GM12878 (cell line): ENCODE measurements around the gene AFMID. TPM values are rescaled to one million over a fixed set of nuclear protein-coding genes. Genes with fewer than 3 reads are reported as not detected.

Experiments
- ATAC-seq: fragments of 200-7000 bp; cut with Tn5 transposase; 3 replicates; pipeline ENCODE4 v1.9.1; 2020; ENCODE audit warnings: mild to moderate bottlenecking, moderate library complexity
- BruUV-seq: library from RNA; stranded (reverse); fragments of 400-500 nt; replicated peaks from 2 replicates; lab custom pipeline; 2021; lab: Mats Ljungman, UMichigan
- CTCF ChIA-PET: fragments of 300-600 bp; sonication (Branson Sonifier 250); formaldehyde crosslinking; extraction: SDS; loops from one replicate; lab custom pipeline; 2021; ENCODE audit warnings: inconsistent platforms; lab: Yijun Ruan, JAX
- POLR2A ChIA-PET: fragments of 350-600 bp; formaldehyde crosslinking; extraction: SDS; loops from one replicate; lab custom pipeline; 2021; ENCODE audit warnings: inconsistent platforms; lab: Charles Lee
- RAD21 ChIA-PET: fragments of 300-600 bp; sonication (Branson Sonifier 250); formaldehyde crosslinking; loops from one replicate; lab custom pipeline; 2023; ENCODE audit warnings: antibody characterized with exemption; ENCODE audit not compliant: unreplicated experiment; lab: Charles Lee
- SMC1A ChIA-PET: fragments of 300-600 bp; sonication (Branson Sonifier 250); formaldehyde crosslinking; loops from one replicate; lab custom pipeline; 2023; ENCODE audit not compliant: unreplicated experiment, uncharacterized antibody; lab: Charles Lee
- DNase-seq: peaks from one replicate; pipeline ENCODE4 v3.0.0-alpha.2; 2011; ENCODE audit warnings: low read depth, low spot score
- FAIRE-seq: peaks from 3 replicates; lab custom pipeline; 2011; peaks lifted over from hg19 to GRCh38; lab: Jason Lieb, UNC
- H2AFZ ChIP-seq: 2 replicates; pipeline ENCODE4 v1.6.0; 2011; ENCODE audit warnings: low read depth, low read length, control low read depth; ENCODE audit not compliant: control insufficient read depth
- H3K27ac ChIP-seq: 2 replicates; pipeline ENCODE4 v1.5.1; 2011; ENCODE audit warnings: control low read depth; ENCODE audit not compliant: control insufficient read depth, insufficient read depth
- H3K27me3 ChIP-seq, 2 experiments: replicated peaks in 1 of 2; 2 replicates each; pipeline versions ENCODE4 v1.6.0 to v1.6.1; 2011; ENCODE audit warnings: low read length in 1 of 2; ENCODE audit not compliant: control insufficient read depth in 2 of 2, insufficient read depth in 2 of 2
- H3K36me3 ChIP-seq, 2 experiments: 2 replicates each; pipeline ENCODE4 v1.5.1; 2011; ENCODE audit warnings: low read length in 1 of 2; ENCODE audit not compliant: control insufficient read depth in 2 of 2, insufficient read depth in 2 of 2
- H3K4me1 ChIP-seq: 2 replicates; pipeline ENCODE4 v1.6.1; 2011; ENCODE audit warnings: mild to moderate bottlenecking, low read length, moderate library complexity, mixed read lengths; ENCODE audit not compliant: control insufficient read depth, insufficient read depth
- H3K4me2 ChIP-seq: 2 replicates; pipeline ENCODE4 v1.6.0; 2011; ENCODE audit warnings: control low read depth; ENCODE audit not compliant: control insufficient read depth, insufficient read depth
- H3K4me3 ChIP-seq: fragments of 200-600 bp; sonication (generic); 2 replicates; pipeline ENCODE4 v1.5.1; 2016
- H3K79me2 ChIP-seq: 2 replicates; pipeline ENCODE4 v1.6.0; 2011; ENCODE audit warnings: low read length; ENCODE audit not compliant: control insufficient read depth, insufficient read depth
- H3K9ac ChIP-seq: 2 replicates; pipeline ENCODE4 v1.8.0; 2011; ENCODE audit warnings: low read length, control low read depth, mixed read lengths; ENCODE audit not compliant: control insufficient read depth, insufficient read depth
- H3K9me3 ChIP-seq: replicated peaks from 3 replicates; pipeline ENCODE4 v1.5.1; 2011; ENCODE audit warnings: mild to moderate bottlenecking, low read length; ENCODE audit not compliant: control insufficient read depth, insufficient read depth
- H4K20me1 ChIP-seq: 2 replicates; pipeline ENCODE4 v1.6.0; 2011; ENCODE audit not compliant: control insufficient read depth, insufficient read depth
- BHLHE40 ChIP-seq, 2 experiments: fragments of 450-650 bp in 1 of 2; IDR thresholded peaks; 2 replicates each; pipeline ENCODE4 v1.6.1; 2011 to 2017; ENCODE audit warnings: low read depth in 2 of 2, borderline replicate concordance in 1 of 2, improper control_type of control experiment in 1 of 2, low read length in 1 of 2, mild to moderate bottlenecking in 1 of 2
- BMI1 ChIP-seq: fragments of 450-650 bp; IDR thresholded peaks from 2 replicates; pipeline ENCODE4 v1.6.1; 2016; ENCODE audit warnings: mild to moderate bottlenecking, moderate library complexity, borderline replicate concordance
- CHD2 ChIP-seq: IDR thresholded peaks from 2 replicates; pipeline ENCODE4 v1.6.1; 2011; ENCODE audit warnings: low read depth, low read length, improper control_type of control experiment, borderline replicate concordance
- CREB1 ChIP-seq: IDR thresholded peaks from 2 replicates; pipeline ENCODE4 v1.6.1; 2012; ENCODE audit warnings: low read depth, mild to moderate bottlenecking, inconsistent platforms
- CREM ChIP-seq: IDR thresholded peaks from 2 replicates; pipeline ENCODE4 v1.6.1; 2014; ENCODE audit warnings: antibody characterized with exemption, low read depth
- DPF2 ChIP-seq: fragments of 450-650 bp; IDR thresholded peaks from 2 replicates; pipeline ENCODE4 v1.6.1; 2017; ENCODE audit warnings: mild to moderate bottlenecking
- HCFC1 ChIP-seq: fragments of 150-350 bp; IDR thresholded peaks from 2 replicates; pipeline ENCODE4 v1.6.1; 2014; ENCODE audit warnings: low read length
- HDAC2 ChIP-seq: fragments of 200-600 bp; sonication (generic); IDR thresholded peaks from 2 replicates; pipeline ENCODE4 v1.6.1; 2017
- LARP7 ChIP-seq: fragments of 450-650 bp; IDR thresholded peaks from 2 replicates; pipeline ENCODE4 v1.6.1; 2017; ENCODE audit warnings: mild to moderate bottlenecking
- NBN ChIP-seq: fragments of 450-650 bp; IDR thresholded peaks from 2 replicates; pipeline ENCODE4 v1.6.1; 2016
- POU2F2 ChIP-seq: IDR thresholded peaks from 3 replicates; pipeline ENCODE4 v1.6.1; 2011; ENCODE audit warnings: low read depth, mild to moderate bottlenecking, low read length, borderline replicate concordance
- RBBP5 ChIP-seq: fragments of 200-600 bp; sonication (generic); conservative IDR thresholded peaks from 2 replicates; pipeline ENCODE4 v1.6.1; 2016
- RELA ChIP-seq: fragments of 450-650 bp; IDR thresholded peaks from 2 replicates; pipeline ENCODE4 v1.8.0; 2014; ENCODE audit warnings: borderline replicate concordance; ENCODE audit not compliant: partially characterized antibody
- RELB ChIP-seq: fragments of 450-650 bp; IDR thresholded peaks from 2 replicates; pipeline ENCODE4 v1.6.1; 2017; ENCODE audit warnings: low read depth, mild to moderate bottlenecking, moderate library complexity
- RUNX3 ChIP-seq: IDR thresholded peaks from 2 replicates; pipeline ENCODE4 v1.6.1; 2012; ENCODE audit warnings: low read length, inconsistent platforms
- TAF1 ChIP-seq: IDR thresholded peaks from 2 replicates; pipeline ENCODE4 v1.6.1; 2011; ENCODE audit warnings: mild to moderate bottlenecking, low read depth, low read length, borderline replicate concordance
- TBL1XR1 ChIP-seq: IDR thresholded peaks from 2 replicates; pipeline ENCODE4 v1.6.1; 2012; ENCODE audit warnings: low read depth, low read length, improper control_type of control experiment
- TCF12 ChIP-seq: IDR thresholded peaks from 2 replicates; pipeline ENCODE4 v1.6.1; 2011; ENCODE audit warnings: low read depth, mild to moderate bottlenecking, low read length
- YY1 ChIP-seq: IDR thresholded peaks from 2 replicates; pipeline ENCODE4 v1.6.1; 2011; ENCODE audit warnings: low read depth, mild to moderate bottlenecking, low read length
- ZNF274 ChIP-seq: IDR thresholded peaks from one replicate; pipeline ENCODE4 v1.8.0; 2011; ENCODE audit not compliant: insufficient read length, insufficient read depth
- WGBS: methylation state at CpG from one replicate; pipeline ENCODE4 v1.1.6; 2016; ENCODE audit warnings: low lambda C conversion rate; ENCODE audit not compliant: insufficient replicate concordance, insufficient coverage; ENCODE audit errors: missing lambda C conversion rate; 5-methylcytosine and 5-hydroxymethylcytosine counted together
- in situ Hi-C: fragments of 300-500 bp; cut with MboI; formaldehyde crosslinking; loops from 9 replicates; pipeline ENCODE4 v1.14.3; 2018; ENCODE audit warnings: mixed read lengths
- intact Hi-C: fragments of 100-400 bp; cut with micrococcal nuclease; formaldehyde crosslinking; loops from one replicate; pipeline ENCODE4 v1.14.2; 2022; ENCODE audit not compliant: unreplicated experiment
- polyA plus RNA-seq, 11 experiments: library from polyadenylated mRNA; depleted of rRNA in 4 of 11; unstranded in 6 of 11; stranded (reverse) in 5 of 11; fragments of >200 nt; fragmentation: Nextera tagmentation in 4 of 11; fragmentation: Illumina TruSeq in 1 of 11; extraction: Ambion mirVana in 4 of 11; extraction: Trizol in 1 of 11; gene quantifications; 1 replicate in 1 of 11; 2 replicates in 10 of 11; pipeline versions ENCODE4 v1.2.1 to v1.2.3, GENCODE V29; 2011 to 2016; ENCODE audit warnings: inconsistent platforms in 2 of 11, missing spikeins in 2 of 11, low read depth in 1 of 11
- total RNA-seq, 4 experiments: library from RNA; depleted of rRNA in 3 of 4; stranded (reverse); fragments of >200 nt in 3 of 4; fragmentation: Illumina TruSeq in 1 of 4; extraction: Trizol in 1 of 4; gene quantifications; 2 replicates each; pipeline versions ENCODE4 v1.2.1 to v1.2.3, GENCODE V29; 2013 to 2021
- TF ChIP-seq, protein P1 (sequence below): fragments of 450-650 bp; conservative IDR thresholded peaks from 2 replicates; pipeline ENCODE4 v1.6.1; 2017; ENCODE audit warnings: mild to moderate bottlenecking, moderate library complexity

AFMID gene
- total and polyA plus RNA-seq, 10 of the 15 experiments (the other 5 are each of a cell fraction or from before 2014, with no cell fraction given) = 36.1 to 98.8 (median 51.6) TPM

GRCh38 chr17:78211032-78211431, 23.9 kb downstream of the AFMID start (continued):
- TF ChIP-seq TCF12 = no peak

DNA sequence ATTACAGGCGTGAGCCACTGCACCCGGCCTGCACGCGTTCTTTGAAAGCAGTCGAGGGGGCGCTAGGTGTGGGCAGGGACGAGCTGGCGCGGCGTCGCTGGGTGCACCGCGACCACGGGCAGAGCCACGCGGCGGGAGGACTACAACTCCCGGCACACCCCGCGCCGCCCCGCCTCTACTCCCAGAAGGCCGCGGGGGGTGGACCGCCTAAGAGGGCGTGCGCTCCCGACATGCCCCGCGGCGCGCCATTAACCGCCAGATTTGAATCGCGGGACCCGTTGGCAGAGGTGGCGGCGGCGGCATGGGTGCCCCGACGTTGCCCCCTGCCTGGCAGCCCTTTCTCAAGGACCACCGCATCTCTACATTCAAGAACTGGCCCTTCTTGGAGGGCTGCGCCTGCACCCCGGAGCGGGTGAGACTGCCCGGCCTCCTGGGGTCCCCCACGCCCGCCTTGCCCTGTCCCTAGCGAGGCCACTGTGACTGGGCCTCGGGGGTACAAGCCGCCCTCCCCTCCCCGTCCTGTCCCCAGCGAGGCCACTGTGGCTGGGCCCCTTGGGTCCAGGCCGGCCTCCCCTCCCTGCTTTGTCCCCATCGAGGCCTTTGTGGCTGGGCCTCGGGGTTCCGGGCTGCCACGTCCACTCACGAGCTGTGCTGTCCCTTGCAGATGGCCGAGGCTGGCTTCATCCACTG, 27.0 kb downstream of the AFMID start, which contains the start of gene BIRC5:
TSS of gene BIRC5 (plus strand) at position 238 of the 690 bp plus-strand sequence. CDS start at position 302, 64 bp downstream.
- RAD21 ChIA-PET = no interaction called here
- Histone ChIP-seq H3K9ac (peak within 1 kb of the TSS; percentile 93), H3K27ac (peak within 1 kb of the TSS; percentile 84), H3K27me3 (no peaks in the 10 kb centered on the region), H3K4me1 (peaks cover 3% of the 10 kb centered on the region; the same call in 1 of the 2 replicates), H2AFZ (peak within 1 kb of the TSS; percentile 79), H3K4me3 (peak within 1 kb of the TSS; percentile 83), H3K9me3 (no peaks in the 10 kb centered on the region), H4K20me1 (no peaks in the 10 kb centered on the region), H3K4me2 (peak within 1 kb of the TSS; percentile 91), H3K79me2 (peaks cover 24% of the 10 kb centered on the region), H3K36me3 (no peaks in the 10 kb centered on the region; a peak in 2 of 4 replicates)
- SMC1A ChIA-PET = interaction anchor here (0.8 to 1.2 kb wide), 2 partner anchors 28 to 38 kb away, joined by 3 to 4 read pairs; no protein-coding TSS in a partner anchor
- FAIRE-seq (no peak), DNase-seq (peak; percentile 23), ATAC-seq (peak; percentile 100)
- POLR2A ChIA-PET = interaction anchor here (0.7 kb wide), 1 partner anchor 72 kb away, joined by 5 read pairs; no protein-coding TSS in a partner anchor
- under 1% methylated on average over 53 of the region's 60 CpGs for WGBS
- intact Hi-C loops = loop anchor here (2.0 kb wide), 1 partner anchor 27 kb away; the partner anchor contains the start of genes AFMID and TK1
- CTCF ChIA-PET = interaction anchor here (0.8 to 2.5 kb wide), 4 partner anchors 37 to 194 kb away, joined by 3 to 10 read pairs (median 3); no protein-coding TSS in a partner anchor
- in situ Hi-C loops = no loop called here
- BruUV-seq = no TSS peak
- peak; percentile 59; the same call in 1 of the 3 replicates for TF ChIP-seq POU2F2
- peak; percentile 43; the same call in 1 of the 2 replicates for TF ChIP-seq TBL1XR1
- TF ChIP-seq NBN = peak; percentile 58; the same call in 1 of the 2 replicates
- TF ChIP-seq HDAC2 = peak; percentile 97
- peak; percentile 33 for TF ChIP-seq RELA
- peak; percentile 94 for TF ChIP-seq YY1
- TF ChIP-seq TAF1 = peak; percentile 39; the same call in 1 of the 2 replicates
- no peak for TF ChIP-seq RBBP5
- peak; percentile 74 for TF ChIP-seq CHD2
- no peak for TF ChIP-seq ZNF274
- peak; percentile 58; the same call in 1 of the 2 replicates for TF ChIP-seq DPF2
- no peak for TF ChIP-seq BMI1
- peak; percentile 60 for TF ChIP-seq RELB
- TF ChIP-seq CREB1 = peak; percentile 80
- TF ChIP-seq BHLHE40 (IDR thresholded peaks at IDR 0.05; ENCODE audit: borderline replicate concordance in 1 of 2, low read depth in 2 of 2, low read length in 1 of 2) = peak; percentile 38 to 81; a peak in 3 of 4 replicates
- TF ChIP-seq RUNX3 = peak; percentile 71
- peak; percentile 76 for TF ChIP-seq CREM
- peak; percentile 96 for TF ChIP-seq HCFC1
- TF ChIP-seq LARP7 = peak; percentile 84
- TF ChIP-seq, protein P1, sequence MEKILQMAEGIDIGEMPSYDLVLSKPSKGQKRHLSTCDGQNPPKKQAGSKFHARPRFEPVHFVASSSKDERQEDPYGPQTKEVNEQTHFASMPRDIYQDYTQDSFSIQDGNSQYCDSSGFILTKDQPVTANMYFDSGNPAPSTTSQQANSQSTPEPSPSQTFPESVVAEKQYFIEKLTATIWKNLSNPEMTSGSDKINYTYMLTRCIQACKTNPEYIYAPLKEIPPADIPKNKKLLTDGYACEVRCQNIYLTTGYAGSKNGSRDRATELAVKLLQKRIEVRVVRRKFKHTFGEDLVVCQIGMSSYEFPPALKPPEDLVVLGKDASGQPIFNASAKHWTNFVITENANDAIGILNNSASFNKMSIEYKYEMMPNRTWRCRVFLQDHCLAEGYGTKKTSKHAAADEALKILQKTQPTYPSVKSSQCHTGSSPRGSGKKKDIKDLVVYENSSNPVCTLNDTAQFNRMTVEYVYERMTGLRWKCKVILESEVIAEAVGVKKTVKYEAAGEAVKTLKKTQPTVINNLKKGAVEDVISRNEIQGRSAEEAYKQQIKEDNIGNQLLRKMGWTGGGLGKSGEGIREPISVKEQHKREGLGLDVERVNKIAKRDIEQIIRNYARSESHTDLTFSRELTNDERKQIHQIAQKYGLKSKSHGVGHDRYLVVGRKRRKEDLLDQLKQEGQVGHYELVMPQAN = peak; percentile 100
